Fibroblast of the aortic adventitia (primary cell): ENCODE measurements around the gene SLC7A10. TPM values are rescaled to one million over a fixed set of nuclear protein-coding genes. Genes with fewer than 3 reads are reported as not detected.

Experiments
- DNase-seq: peaks from one replicate; pipeline ENCODE4 v3.0.0-alpha.2; 2010; ENCODE audit warnings: low read depth
- H3K4me3 ChIP-seq: 2 replicates; pipeline ENCODE4 v1.5.1; 2011; ENCODE audit warnings: low read depth, mild to moderate bottlenecking, control low read depth, low read length, moderate library complexity
- total RNA-seq: library from RNA; depleted of rRNA; stranded (reverse); fragments of >200 nt; gene quantifications from 2 replicates; pipeline ENCODE4 v1.2.3, GENCODE V29; 2012; ENCODE audit warnings: low replicate concordance
- TF ChIP-seq, protein P1 (sequence below): IDR thresholded peaks from 2 replicates; pipeline ENCODE4 v1.5.1; 2011; ENCODE audit warnings: mild to moderate bottlenecking, low read length, control low read depth, inconsistent platforms; ENCODE audit not compliant: insufficient read depth

The SLC7A10 gene
- total RNA-seq, 1 donor: not detected

DNA sequence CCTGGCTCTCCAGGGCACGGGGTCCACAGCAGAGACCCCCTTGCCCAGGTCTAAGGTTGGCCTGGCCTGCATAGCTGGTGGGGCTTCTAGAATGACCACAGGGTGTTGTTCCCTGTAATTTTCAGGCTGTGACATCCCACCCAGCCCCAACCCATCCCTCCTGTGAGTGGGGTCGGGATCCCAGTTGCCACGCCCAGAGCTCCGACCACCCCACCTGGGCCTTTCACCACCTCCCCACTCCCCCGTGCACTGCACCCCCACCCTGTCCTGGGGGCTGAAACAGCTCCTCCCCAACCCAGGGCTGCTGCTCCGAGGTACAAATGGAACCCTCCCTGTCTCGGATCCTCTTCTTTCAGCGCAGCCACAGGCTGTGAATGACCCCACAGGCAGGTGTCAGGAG, 8.4 kb upstream of the SLC7A10 start:
- TF ChIP-seq, protein P1, sequence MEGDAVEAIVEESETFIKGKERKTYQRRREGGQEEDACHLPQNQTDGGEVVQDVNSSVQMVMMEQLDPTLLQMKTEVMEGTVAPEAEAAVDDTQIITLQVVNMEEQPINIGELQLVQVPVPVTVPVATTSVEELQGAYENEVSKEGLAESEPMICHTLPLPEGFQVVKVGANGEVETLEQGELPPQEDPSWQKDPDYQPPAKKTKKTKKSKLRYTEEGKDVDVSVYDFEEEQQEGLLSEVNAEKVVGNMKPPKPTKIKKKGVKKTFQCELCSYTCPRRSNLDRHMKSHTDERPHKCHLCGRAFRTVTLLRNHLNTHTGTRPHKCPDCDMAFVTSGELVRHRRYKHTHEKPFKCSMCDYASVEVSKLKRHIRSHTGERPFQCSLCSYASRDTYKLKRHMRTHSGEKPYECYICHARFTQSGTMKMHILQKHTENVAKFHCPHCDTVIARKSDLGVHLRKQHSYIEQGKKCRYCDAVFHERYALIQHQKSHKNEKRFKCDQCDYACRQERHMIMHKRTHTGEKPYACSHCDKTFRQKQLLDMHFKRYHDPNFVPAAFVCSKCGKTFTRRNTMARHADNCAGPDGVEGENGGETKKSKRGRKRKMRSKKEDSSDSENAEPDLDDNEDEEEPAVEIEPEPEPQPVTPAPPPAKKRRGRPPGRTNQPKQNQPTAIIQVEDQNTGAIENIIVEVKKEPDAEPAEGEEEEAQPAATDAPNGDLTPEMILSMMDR: no peak
- no peak for DNase-seq
- H3K4me3 ChIP-seq: no peak overlapping the region

- H3K4me3 ChIP-seq: no peak overlapping the region
- no peak for DNase-seq
- TF ChIP-seq, protein P1: no peak
Observed at GRCh38 chr19:33233056-33233873, 7.6 kb upstream of the SLC7A10 start.

DNA sequence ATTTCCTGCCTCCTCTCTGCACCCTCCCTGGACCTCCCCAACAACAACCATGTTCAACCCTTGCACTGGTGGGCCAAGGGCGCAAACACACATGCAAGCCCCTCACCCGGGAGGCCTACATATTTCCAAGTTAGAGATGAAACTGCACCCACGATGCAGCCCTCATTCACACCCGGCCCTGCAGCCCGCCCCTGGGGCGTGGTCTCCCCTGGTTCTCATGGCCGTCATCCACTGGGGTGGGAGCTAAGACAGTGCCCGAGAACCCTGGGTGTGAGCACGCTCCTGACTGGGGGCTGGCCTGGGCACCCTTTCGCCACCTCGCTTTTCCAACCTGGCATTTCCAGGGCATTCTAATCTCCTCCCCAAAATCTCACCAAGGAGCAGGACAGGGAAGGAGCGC, 7.0 kb upstream of the SLC7A10 start:
- DNase-seq: no peak
- H3K4me3 ChIP-seq: no peak overlapping the region
- TF ChIP-seq, protein P1: no peak

DNA sequence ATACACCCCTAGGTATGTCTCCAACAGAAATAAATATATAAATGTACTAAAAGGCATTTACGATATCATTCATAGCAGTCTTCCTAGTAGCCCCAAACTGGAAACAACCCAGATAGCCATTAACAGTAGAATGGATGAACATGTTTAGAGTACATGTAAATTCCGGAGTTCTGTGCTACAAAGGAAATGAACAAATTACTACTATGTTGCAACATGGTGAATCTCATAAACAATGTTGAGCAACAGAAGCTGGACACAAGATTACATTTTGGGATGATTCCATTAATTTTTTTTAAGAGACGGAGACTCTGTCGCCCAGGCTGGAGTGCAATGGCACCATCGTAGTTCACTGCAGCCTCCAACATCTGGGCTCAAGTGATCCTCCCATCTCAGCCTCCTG, 5.9 kb upstream of the SLC7A10 start:
- DNase-seq: no peak
- H3K4me3 ChIP-seq: no peak overlapping the region

DNA sequence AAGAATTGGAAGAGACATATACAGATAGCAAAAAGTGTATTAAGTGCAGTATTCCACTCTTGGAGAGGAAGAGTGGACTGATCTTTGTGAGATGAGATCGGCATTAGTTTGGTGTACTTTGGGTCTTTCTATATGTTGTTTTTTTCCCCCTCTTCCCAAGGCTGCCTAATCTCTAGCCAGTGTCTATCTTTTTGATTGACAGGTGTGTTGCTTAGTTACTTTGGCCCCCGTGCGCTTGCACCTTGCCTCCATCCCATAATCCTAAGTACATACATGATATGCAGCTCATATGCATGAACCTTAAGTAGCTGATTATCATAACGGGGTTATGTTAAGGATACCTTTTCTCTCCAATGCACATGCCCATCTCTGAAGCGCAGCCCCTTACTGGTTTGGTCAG, 4.3 kb upstream of the SLC7A10 start:
- TF ChIP-seq, protein P1: no peak
- DNase-seq: no peak
- H3K4me3 ChIP-seq: no peak overlapping the region

More for the DNA sequence above, 5.9 kb upstream of the SLC7A10 start:
- TF ChIP-seq, protein P1: no peak

GRCh38 chr19:33227870-33228599, 2.4 kb upstream of the SLC7A10 start:
- TF ChIP-seq, protein P1: no peak
- H3K4me3 ChIP-seq: no peak overlapping the region
- DNase-seq: no peak
